HepG2 (cell line): Measurements from ENCODE around the gene IGFBP6. TPM values are rescaled to one million over a fixed set of nuclear protein-coding genes. Genes with fewer than 3 reads are reported as not detected.
A peak's percentile ranks its signal among the peaks of the same experiment; 100 is the strongest.

Experiments
- KDM5B ChIP-seq: sonication (generic); formaldehyde crosslinking; IDR thresholded peaks from 2 replicates; pipeline ENCODE4 v1.4.0; 2020; ENCODE audit warnings: missing genetic modification reagents, mild to moderate bottlenecking, borderline replicate concordance
- MTA1 ChIP-seq: sonication (generic); formaldehyde crosslinking; IDR thresholded peaks from 2 replicates; pipeline ENCODE4 v1.4.0; 2020; ENCODE audit warnings: missing genetic modification reagents, mild to moderate bottlenecking, borderline replicate concordance
- SNRNP70 ChIP-seq: fragments of 200-400 bp; formaldehyde crosslinking; IDR thresholded peaks from 2 replicates; pipeline ENCODE4 v1.6.1; 2017; ENCODE audit warnings: mild to moderate bottlenecking, low read depth, low read length, moderate library complexity
- TBL1XR1 ChIP-seq: fragments of 150-350 bp; IDR thresholded peaks from 2 replicates; pipeline ENCODE4 v1.6.1; 2014; ENCODE audit warnings: borderline replicate concordance, low read length; ENCODE audit not compliant: partially characterized antibody
- YEATS4 ChIP-seq: sonication (generic); formaldehyde crosslinking; IDR thresholded peaks from 2 replicates; pipeline ENCODE4 v1.4.0; 2020; ENCODE audit warnings: missing genetic modification reagents, borderline replicate concordance
- ZNF251 ChIP-seq: sonication (generic); formaldehyde crosslinking; IDR thresholded peaks from 2 replicates; pipeline ENCODE4 v1.9.0; 2021; ENCODE audit warnings: mild to moderate bottlenecking, missing genetic modification reagents
- ZNF274 ChIP-seq: sonication (generic); formaldehyde crosslinking; IDR thresholded peaks from 2 replicates; pipeline ENCODE4 v1.5.1; 2020; ENCODE audit warnings: mild to moderate bottlenecking, missing genetic modification reagents
- ZNF317 ChIP-seq: sonication (generic); formaldehyde crosslinking; IDR thresholded peaks from 2 replicates; pipeline ENCODE4 v1.5.0; 2020; ENCODE audit warnings: mild to moderate bottlenecking, missing genetic modification reagents
- ZNF333 ChIP-seq: sonication (generic); formaldehyde crosslinking; IDR thresholded peaks from 2 replicates; pipeline ENCODE4 v1.4.0; 2020; ENCODE audit warnings: mild to moderate bottlenecking, missing genetic modification reagents, borderline replicate concordance
- ZNF709 ChIP-seq: sonication (generic); formaldehyde crosslinking; IDR thresholded peaks from 2 replicates; pipeline ENCODE4 v1.5.0; 2020; ENCODE audit warnings: mild to moderate bottlenecking, missing genetic modification reagents
- polyA plus RNA-seq, 8 experiments: library from polyadenylated mRNA; depleted of rRNA in 3 of 8; stranded (reverse) in 7 of 8; unstranded in 1 of 8; fragments of >200 nt; fragmentation: Illumina TruSeq in 4 of 8; extraction: Trizol in 4 of 8; gene quantifications; 2 replicates each; pipeline versions ENCODE4 v1.2.1 to v1.2.3, GENCODE V29; 2011 to 2016; ENCODE audit warnings: low read depth in 4 of 8, missing spikeins in 1 of 8, mixed read lengths in 1 of 8; ENCODE audit not compliant: insufficient read depth in 1 of 8
- total RNA-seq, 5 experiments: library from RNA; depleted of rRNA; stranded (reverse); fragments of >200 nt; fragmentation: Illumina TruSeq; extraction: Trizol; gene quantifications; 2 replicates each; pipeline ENCODE4 v1.2.3, GENCODE V29; 2016; ENCODE audit warnings: low read depth in 1 of 5
- TF ChIP-seq, protein P1 (sequence below): sonication (generic); formaldehyde crosslinking; IDR thresholded peaks from 2 replicates; pipeline ENCODE4 v1.4.0; 2020; ENCODE audit warnings: mild to moderate bottlenecking, low read depth, missing genetic modification reagents
- TF ChIP-seq, protein P2 (sequence below): sonication (generic); formaldehyde crosslinking; IDR thresholded peaks from 2 replicates; pipeline ENCODE4 v1.4.0; 2020; ENCODE audit warnings: missing genetic modification reagents
- TF ChIP-seq, protein P3 (sequence below): sonication (generic); formaldehyde crosslinking; IDR thresholded peaks from 2 replicates; pipeline ENCODE4 v1.4.0; 2020; ENCODE audit warnings: missing genetic modification reagents
- TF ChIP-seq, protein P4 (sequence below): sonication (generic); formaldehyde crosslinking; IDR thresholded peaks from 2 replicates; pipeline ENCODE4 v1.4.0; 2020; ENCODE audit warnings: missing genetic modification reagents
- TF ChIP-seq, protein P5 (sequence below): sonication (generic); formaldehyde crosslinking; IDR thresholded peaks from 2 replicates; pipeline ENCODE4 v1.4.0; 2020; ENCODE audit warnings: mild to moderate bottlenecking, missing genetic modification reagents
- TF ChIP-seq, protein P6 (sequence below): conservative IDR thresholded peaks from 2 replicates; pipeline ENCODE4 v1.6.1; 2018; ENCODE audit warnings: missing genetic modification reagents

Gene IGFBP6
- total and polyA plus RNA-seq, 2 of the 13 experiments (the other 11 are each of a cell fraction or from before 2014, with no cell fraction given) = 3.9 to 25.2 TPM

DNA sequence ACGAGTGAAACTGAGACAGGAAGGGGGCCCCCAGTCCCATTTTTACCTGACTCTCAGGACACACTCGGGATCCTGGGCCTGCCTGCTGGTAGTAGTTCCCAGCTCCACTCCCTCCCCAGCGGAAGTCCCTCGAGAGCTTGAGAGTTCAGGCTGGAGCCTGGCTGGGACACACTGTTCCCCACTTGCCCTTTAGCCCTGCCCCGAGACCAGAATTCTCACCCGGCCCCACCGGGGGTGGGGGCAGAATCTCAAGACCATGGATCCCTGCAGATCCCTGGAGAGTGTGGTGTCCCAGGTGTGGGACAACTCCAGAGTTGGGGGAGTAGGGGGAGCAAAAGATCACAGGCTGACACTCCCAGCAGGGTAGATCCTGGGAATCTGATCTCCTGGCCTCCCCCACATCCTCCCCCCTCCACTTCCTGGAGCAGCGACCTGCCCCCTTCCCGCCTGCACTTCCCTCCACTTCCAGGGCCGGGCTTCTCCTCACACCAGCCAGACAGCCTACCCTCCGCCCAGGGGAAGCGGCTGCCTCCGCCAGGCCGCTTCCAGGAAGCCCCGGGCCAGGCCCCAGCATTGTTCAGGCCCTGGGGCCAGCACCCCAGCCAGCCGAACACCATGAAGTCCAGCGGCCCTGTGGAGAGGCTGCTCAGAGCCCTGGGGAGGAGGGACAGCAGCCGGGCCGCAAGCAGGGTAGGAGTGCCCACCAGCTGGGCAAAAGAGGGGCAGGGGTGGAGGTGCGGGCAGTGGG lies 47.7 kb upstream of the IGFBP6 start, which contains the start of gene TNS2 (continued):
- TF ChIP-seq, protein P1, sequence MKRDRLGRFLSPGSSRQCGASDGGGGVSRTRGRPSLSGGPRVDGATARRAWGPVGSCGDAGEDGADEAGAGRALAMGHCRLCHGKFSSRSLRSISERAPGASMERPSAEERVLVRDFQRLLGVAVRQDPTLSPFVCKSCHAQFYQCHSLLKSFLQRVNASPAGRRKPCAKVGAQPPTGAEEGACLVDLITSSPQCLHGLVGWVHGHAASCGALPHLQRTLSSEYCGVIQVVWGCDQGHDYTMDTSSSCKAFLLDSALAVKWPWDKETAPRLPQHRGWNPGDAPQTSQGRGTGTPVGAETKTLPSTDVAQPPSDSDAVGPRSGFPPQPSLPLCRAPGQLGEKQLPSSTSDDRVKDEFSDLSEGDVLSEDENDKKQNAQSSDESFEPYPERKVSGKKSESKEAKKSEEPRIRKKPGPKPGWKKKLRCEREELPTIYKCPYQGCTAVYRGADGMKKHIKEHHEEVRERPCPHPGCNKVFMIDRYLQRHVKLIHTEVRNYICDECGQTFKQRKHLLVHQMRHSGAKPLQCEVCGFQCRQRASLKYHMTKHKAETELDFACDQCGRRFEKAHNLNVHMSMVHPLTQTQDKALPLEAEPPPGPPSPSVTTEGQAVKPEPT (CRISPR knock-in tag) = no peak
- TF ChIP-seq ZNF251 (CRISPR knock-in tag) (no peak), ZNF333 (CRISPR knock-in tag) (no peak), ZNF274 (CRISPR knock-in tag) (no peak; the same call in 1 of the 2 replicates), ZNF317 (CRISPR knock-in tag) (0 out of 2 replicates have a peak, but pooled peaks have one; percentile 42), YEATS4 (CRISPR knock-in tag) (no peak), SNRNP70 (no peak), ZNF709 (peak; percentile 83; the same call in 1 of the 2 replicates), TBL1XR1 (no peak), KDM5B (CRISPR knock-in tag) (peak; percentile 61; the same call in 1 of the 2 replicates), MTA1 (CRISPR knock-in tag) (peak; percentile 70; the same call in 1 of the 2 replicates)
- TF ChIP-seq, protein P2, sequence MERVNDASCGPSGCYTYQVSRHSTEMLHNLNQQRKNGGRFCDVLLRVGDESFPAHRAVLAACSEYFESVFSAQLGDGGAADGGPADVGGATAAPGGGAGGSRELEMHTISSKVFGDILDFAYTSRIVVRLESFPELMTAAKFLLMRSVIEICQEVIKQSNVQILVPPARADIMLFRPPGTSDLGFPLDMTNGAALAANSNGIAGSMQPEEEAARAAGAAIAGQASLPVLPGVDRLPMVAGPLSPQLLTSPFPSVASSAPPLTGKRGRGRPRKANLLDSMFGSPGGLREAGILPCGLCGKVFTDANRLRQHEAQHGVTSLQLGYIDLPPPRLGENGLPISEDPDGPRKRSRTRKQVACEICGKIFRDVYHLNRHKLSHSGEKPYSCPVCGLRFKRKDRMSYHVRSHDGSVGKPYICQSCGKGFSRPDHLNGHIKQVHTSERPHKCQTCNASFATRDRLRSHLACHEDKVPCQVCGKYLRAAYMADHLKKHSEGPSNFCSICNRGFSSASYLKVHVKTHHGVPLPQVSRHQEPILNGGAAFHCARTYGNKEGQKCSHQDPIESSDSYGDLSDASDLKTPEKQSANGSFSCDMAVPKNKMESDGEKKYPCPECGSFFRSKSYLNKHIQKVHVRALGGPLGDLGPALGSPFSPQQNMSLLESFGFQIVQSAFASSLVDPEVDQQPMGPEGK (CRISPR knock-in tag) = peak; percentile 96
- TF ChIP-seq, protein P3, sequence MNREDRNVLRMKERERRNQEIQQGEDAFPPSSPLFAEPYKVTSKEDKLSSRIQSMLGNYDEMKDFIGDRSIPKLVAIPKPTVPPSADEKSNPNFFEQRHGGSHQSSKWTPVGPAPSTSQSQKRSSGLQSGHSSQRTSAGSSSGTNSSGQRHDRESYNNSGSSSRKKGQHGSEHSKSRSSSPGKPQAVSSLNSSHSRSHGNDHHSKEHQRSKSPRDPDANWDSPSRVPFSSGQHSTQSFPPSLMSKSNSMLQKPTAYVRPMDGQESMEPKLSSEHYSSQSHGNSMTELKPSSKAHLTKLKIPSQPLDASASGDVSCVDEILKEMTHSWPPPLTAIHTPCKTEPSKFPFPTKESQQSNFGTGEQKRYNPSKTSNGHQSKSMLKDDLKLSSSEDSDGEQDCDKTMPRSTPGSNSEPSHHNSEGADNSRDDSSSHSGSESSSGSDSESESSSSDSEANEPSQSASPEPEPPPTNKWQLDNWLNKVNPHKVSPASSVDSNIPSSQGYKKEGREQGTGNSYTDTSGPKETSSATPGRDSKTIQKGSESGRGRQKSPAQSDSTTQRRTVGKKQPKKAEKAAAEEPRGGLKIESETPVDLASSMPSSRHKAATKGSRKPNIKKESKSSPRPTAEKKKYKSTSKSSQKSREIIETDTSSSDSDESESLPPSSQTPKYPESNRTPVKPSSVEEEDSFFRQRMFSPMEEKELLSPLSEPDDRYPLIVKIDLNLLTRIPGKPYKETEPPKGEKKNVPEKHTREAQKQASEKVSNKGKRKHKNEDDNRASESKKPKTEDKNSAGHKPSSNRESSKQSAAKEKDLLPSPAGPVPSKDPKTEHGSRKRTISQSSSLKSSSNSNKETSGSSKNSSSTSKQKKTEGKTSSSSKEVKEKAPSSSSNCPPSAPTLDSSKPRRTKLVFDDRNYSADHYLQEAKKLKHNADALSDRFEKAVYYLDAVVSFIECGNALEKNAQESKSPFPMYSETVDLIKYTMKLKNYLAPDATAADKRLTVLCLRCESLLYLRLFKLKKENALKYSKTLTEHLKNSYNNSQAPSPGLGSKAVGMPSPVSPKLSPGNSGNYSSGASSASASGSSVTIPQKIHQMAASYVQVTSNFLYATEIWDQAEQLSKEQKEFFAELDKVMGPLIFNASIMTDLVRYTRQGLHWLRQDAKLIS (CRISPR knock-in tag) = no peak
- TF ChIP-seq, protein P4, sequence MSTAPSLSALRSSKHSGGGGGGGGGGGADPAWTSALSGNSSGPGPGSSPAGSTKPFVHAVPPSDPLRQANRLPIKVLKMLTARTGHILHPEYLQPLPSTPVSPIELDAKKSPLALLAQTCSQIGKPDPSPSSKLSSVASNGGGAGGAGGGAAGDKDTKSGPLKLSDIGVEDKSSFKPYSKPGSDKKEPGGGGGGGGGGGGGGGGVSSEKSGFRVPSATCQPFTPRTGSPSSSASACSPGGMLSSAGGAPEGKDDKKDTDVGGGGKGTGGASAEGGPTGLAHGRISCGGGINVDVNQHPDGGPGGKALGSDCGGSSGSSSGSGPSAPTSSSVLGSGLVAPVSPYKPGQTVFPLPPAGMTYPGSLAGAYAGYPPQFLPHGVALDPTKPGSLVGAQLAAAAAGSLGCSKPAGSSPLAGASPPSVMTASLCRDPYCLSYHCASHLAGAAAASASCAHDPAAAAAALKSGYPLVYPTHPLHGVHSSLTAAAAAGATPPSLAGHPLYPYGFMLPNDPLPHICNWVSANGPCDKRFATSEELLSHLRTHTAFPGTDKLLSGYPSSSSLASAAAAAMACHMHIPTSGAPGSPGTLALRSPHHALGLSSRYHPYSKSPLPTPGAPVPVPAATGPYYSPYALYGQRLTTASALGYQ (CRISPR knock-in tag) = no peak
- TF ChIP-seq, protein P5, sequence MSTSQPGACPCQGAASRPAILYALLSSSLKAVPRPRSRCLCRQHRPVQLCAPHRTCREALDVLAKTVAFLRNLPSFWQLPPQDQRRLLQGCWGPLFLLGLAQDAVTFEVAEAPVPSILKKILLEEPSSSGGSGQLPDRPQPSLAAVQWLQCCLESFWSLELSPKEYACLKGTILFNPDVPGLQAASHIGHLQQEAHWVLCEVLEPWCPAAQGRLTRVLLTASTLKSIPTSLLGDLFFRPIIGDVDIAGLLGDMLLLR (CRISPR knock-in tag) = no peak; the same call in 1 of the 2 replicates
- TF ChIP-seq, protein P6, sequence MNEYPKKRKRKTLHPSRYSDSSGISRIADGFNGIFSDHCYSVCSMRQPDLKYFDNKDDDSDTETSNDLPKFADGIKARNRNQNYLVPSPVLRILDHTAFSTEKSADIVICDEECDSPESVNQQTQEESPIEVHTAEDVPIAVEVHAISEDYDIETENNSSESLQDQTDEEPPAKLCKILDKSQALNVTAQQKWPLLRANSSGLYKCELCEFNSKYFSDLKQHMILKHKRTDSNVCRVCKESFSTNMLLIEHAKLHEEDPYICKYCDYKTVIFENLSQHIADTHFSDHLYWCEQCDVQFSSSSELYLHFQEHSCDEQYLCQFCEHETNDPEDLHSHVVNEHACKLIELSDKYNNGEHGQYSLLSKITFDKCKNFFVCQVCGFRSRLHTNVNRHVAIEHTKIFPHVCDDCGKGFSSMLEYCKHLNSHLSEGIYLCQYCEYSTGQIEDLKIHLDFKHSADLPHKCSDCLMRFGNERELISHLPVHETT (CRISPR knock-in tag) = no peak
